AG04450 (cell line): ENCODE results near the gene ZCCHC14. TPM values are rescaled to one million over a fixed set of nuclear protein-coding genes. Genes with fewer than 3 reads are reported as not detected.

ENCODE experiments used
- CTCF ChIA-PET: fragments of 300-600, 350-600 bp; formaldehyde crosslinking; extraction: SDS; loops from one replicate; lab custom pipeline; 2022; ENCODE audit warnings: antibody characterized with exemption, inconsistent platforms; lab: Charles Lee
- POLR2A ChIA-PET: fragments of 350-600 bp; formaldehyde crosslinking; extraction: SDS; loops from one replicate; lab custom pipeline; 2021; ENCODE audit warnings: antibody characterized with exemption, inconsistent platforms; lab: Yijun Ruan, JAX
- DNase-seq: peaks from one replicate; pipeline ENCODE4 v3.0.0-alpha.2; 2011; ENCODE audit warnings: low read depth, low spot score
- H3K27ac ChIP-seq: one replicate; pipeline ENCODE4 v1.5.1; 2012; ENCODE audit warnings: low read depth, low read length, control low read depth
- H3K27me3 ChIP-seq: one replicate; pipeline ENCODE4 v1.6.0; 2012; ENCODE audit warnings: low read length; ENCODE audit not compliant: control insufficient read depth, insufficient read depth
- H3K4me3 ChIP-seq: 2 replicates; pipeline ENCODE4 v1.5.1; 2011; ENCODE audit warnings: mild to moderate bottlenecking, low read depth, low read length, control low read depth
- H3K9me3 ChIP-seq: 2 replicates; pipeline ENCODE4 v1.5.1; 2012; ENCODE audit warnings: low read length; ENCODE audit not compliant: control insufficient read depth, insufficient read depth
- CTCF ChIP-seq: IDR thresholded peaks from 2 replicates; pipeline ENCODE4 v1.5.1; 2011; ENCODE audit warnings: low read depth, low read length, control low read depth, inconsistent platforms
- polyA plus RNA-seq: library from polyadenylated mRNA; depleted of rRNA; stranded (reverse); fragments of >200 nt; gene quantifications from 2 replicates; pipeline ENCODE4 v1.2.3, GENCODE V29; 2011

ZCCHC14 gene
- polyA plus RNA-seq, 1 experiment = 6.2 TPM

GRCh38 chr16:87369796-87370719 lies 122.8 kb downstream of the ZCCHC14 start:
- no peak for TF ChIP-seq CTCF
- Histone ChIP-seq H3K4me3 (no peak overlapping the region), H3K27me3 (no peaks in the 10 kb centered on the region), H3K27ac (no peak overlapping the region), H3K9me3 (no peaks in the 10 kb centered on the region)
- DNase-seq = no peak
- ChIA-PET CTCF (interaction anchor here (0.9 kb wide), 1 partner anchor 72 kb away, joined by 5 read pairs; no protein-coding TSS in a partner anchor), POLR2A (interaction anchor here (1.1 kb wide), 1 partner anchor 13 kb away, joined by 3 read pairs; no protein-coding TSS in a partner anchor)

- no peak overlapping the region for H3K27ac ChIP-seq
- ChIA-PET POLR2A (no interaction called here), CTCF (interaction anchor here (0.9 kb wide), 1 partner anchor 71 kb away, joined by 5 read pairs; no protein-coding TSS in a partner anchor)
- DNase-seq = no peak
- no peak overlapping the region for H3K4me3 ChIP-seq
- H3K27me3 ChIP-seq = no peaks in the 10 kb centered on the region
- H3K9me3 ChIP-seq = no peaks in the 10 kb centered on the region
- no peak for TF ChIP-seq CTCF
These were observed 123.6 kb downstream of the ZCCHC14 start for GRCh38 chr16:87369117-87369765.

DNA sequence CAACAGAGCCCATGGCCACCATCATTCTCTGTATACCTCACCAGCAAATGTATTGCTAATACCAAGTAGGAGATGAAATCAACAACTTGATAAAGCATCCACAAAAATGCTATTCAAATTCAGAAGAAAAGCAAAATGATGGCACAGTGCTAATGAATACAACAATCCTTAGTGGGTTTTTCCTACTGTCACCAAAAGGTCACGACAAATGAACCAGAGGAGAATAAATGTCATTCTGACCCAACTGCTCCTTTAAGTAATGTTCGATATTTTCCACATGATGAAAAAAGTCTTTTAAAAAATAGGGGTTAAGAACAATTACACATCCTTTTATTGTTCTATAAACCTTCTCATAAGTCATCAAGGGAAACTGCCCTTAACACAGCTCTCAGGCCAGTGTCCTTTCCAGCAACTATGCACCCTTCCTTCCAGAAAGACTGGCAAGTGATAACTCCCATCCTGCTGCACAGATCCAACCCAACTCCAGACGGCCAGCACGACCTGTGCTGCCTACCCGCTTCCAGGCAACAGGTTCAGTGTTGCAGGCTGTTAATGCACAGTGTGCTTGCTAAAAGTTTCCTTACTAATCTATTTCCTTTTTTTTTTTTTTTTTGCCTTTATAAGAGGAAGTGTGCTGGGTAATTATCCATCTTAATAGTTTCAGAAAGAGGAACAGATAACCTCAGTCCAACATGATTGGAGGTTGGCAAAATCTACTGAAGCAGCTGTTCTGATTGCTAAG lies 124.6 kb downstream of the ZCCHC14 start:
- CTCF ChIA-PET = no interaction called here
- no peak for DNase-seq
- POLR2A ChIA-PET = no interaction called here

DNA sequence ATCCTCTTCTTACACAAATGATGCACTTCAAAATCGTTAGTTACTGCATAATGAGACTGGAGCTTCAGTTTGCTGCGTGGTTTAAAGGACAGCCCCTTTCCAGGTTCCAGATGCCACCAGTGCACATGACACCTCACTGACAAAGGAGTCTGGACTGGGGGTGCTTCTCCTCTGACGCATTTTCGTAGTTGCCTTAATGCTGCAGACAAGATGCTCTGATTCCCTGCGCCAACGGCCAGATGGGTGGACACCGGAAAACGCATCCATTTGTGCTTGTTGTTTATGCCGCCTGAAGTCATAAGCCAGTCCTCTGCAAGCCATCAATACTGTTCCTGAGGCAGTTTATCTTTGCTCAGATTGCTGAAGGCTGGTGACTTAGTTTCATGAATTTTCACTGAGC lies 125.3 kb downstream of the ZCCHC14 start:
- H3K4me3 ChIP-seq = no peak overlapping the region
- no peaks in the 10 kb centered on the region for H3K9me3 ChIP-seq
- no peaks in the 10 kb centered on the region for H3K27me3 ChIP-seq
- DNase-seq = no peak
- ChIA-PET CTCF (no interaction called here), POLR2A (no interaction called here)
- H3K27ac ChIP-seq = no peak overlapping the region
- TF ChIP-seq CTCF = no peak

More for the DNA sequence above, 124.6 kb downstream of the ZCCHC14 start:
- Histone ChIP-seq H3K27ac (no peak overlapping the region), H3K9me3 (no peaks in the 10 kb centered on the region), H3K27me3 (no peaks in the 10 kb centered on the region), H3K4me3 (no peak overlapping the region)
- TF ChIP-seq CTCF = no peak
